ENCODE measurements around the gene POLR1H. TPM values are rescaled to one million over a fixed set of nuclear protein-coding genes. Genes with fewer than 3 reads are reported as not detected.

POLR1H gene
- total RNA-seq, 4 donors from 2014 or later, result 22.8 to 33.8 (median 27.5) TPM

- TF ChIP-seq, protein P1, sequence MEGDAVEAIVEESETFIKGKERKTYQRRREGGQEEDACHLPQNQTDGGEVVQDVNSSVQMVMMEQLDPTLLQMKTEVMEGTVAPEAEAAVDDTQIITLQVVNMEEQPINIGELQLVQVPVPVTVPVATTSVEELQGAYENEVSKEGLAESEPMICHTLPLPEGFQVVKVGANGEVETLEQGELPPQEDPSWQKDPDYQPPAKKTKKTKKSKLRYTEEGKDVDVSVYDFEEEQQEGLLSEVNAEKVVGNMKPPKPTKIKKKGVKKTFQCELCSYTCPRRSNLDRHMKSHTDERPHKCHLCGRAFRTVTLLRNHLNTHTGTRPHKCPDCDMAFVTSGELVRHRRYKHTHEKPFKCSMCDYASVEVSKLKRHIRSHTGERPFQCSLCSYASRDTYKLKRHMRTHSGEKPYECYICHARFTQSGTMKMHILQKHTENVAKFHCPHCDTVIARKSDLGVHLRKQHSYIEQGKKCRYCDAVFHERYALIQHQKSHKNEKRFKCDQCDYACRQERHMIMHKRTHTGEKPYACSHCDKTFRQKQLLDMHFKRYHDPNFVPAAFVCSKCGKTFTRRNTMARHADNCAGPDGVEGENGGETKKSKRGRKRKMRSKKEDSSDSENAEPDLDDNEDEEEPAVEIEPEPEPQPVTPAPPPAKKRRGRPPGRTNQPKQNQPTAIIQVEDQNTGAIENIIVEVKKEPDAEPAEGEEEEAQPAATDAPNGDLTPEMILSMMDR (IDR thresholded peaks at IDR 0.05), result no peak
- no peak for TF ChIP-seq POLR2A (IDR thresholded peaks at IDR 0.05)
- no peak for DNase-seq
- no peaks in the 10 kb centered on the region for H3K9me3 ChIP-seq
- no peaks in the 10 kb centered on the region for H3K27me3 ChIP-seq
- H3K4me3 ChIP-seq, result peak overlapping the region in 2 of 4 donors; percentile 79 to 90
- peak overlapping the region in 3 of 4 donors; percentile 90 to 94 (median 91) for H3K27ac ChIP-seq
- H3K36me3 ChIP-seq, result peaks cover 0 to 11% (median 0%) of the 10 kb centered on the region in 3 donors
- H3K4me1 ChIP-seq, result peaks cover 0 to 22% (median 7%) of the 10 kb centered on the region in 4 donors
Observed at GRCh38 chr6:30062471-30063178, 1.6 kb downstream of the POLR1H start.

DNA sequence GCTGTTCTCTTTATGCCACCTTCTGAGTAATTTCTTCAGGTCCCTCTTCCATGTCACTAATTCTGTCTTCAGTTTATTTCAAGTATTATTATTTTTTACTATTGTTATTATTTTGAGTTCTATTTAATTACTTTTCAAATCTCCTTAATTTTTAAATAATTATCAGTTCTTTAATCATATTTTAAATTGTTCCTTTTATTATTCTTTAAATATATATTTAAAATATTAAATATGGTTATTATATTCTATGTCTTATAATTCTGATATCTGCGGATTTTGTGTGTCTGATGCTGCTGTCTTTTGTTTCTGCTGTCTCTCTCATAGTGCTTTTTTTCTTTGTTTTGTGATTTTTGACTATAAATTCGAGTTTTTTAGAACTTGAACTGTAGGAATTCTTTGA lies 2.2 kb downstream of the POLR1H start:
- no peaks in the 10 kb centered on the region for H3K9me3 ChIP-seq
- peaks cover 0 to 29% (median 11%) of the 10 kb centered on the region in 4 donors for H3K4me1 ChIP-seq
- no peak for TF ChIP-seq POLR2A (IDR thresholded peaks at IDR 0.05)
- TF ChIP-seq, protein P1 (IDR thresholded peaks at IDR 0.05), result no peak
- no peaks in the 10 kb centered on the region for H3K27me3 ChIP-seq
- no peak overlapping the region for H3K4me3 ChIP-seq
- peaks cover 0 to 7% (median 0%) of the 10 kb centered on the region in 3 donors for H3K36me3 ChIP-seq
- DNase-seq, result no peak
- H3K27ac ChIP-seq, result no peak overlapping the region

- H3K36me3 ChIP-seq, result peaks cover 0 to 21% (median 0%) of the 10 kb centered on the region in 3 donors
- DNase-seq, result no peak
- H3K27me3 ChIP-seq, result peaks cover 0 to 1% of the 10 kb centered on the region in 2 donors
- peak overlapping the region; percentile 71 to 82 (median 76) for H3K4me3 ChIP-seq
- peaks cover 0 to 24% (median 7%) of the 10 kb centered on the region in 4 donors for H3K4me1 ChIP-seq
- peak overlapping the region; percentile 89 to 97 (median 92) for H3K27ac ChIP-seq
- no peaks in the 10 kb centered on the region for H3K9me3 ChIP-seq
- TF ChIP-seq POLR2A (IDR thresholded peaks at IDR 0.05), result no peak
- TF ChIP-seq, protein P1 (IDR thresholded peaks at IDR 0.05), result peak in 1 of 6 experiments; percentile 4
Observed at GRCh38 chr6:30066082-30066481, 5.0 kb downstream of the POLR1H start.

GRCh38 chr6:30066577-30067459 lies 5.8 kb downstream of the POLR1H start, which contains the start of gene PPP1R11:
Gene PPP1R11, plus strand, starts transcription at chr6:30067198. Its CDS starts 213 bp downstream, at chr6:30067411.
- Histone ChIP-seq H3K27me3 (peaks cover 0 to 4% of the 10 kb centered on the region in 2 donors), H3K4me1 (peaks cover 0 to 30% (median 7%) of the 10 kb centered on the region in 4 donors), H3K9me3 (no peaks in the 10 kb centered on the region), H3K27ac (peak within 1 kb of the TSS; percentile 89 to 97 (median 92)), H3K4me3 (peak within 1 kb of the TSS; percentile 71 to 82 (median 76)), H3K36me3 (peaks cover 0 to 21% (median 0%) of the 10 kb centered on the region in 3 donors)
- TF ChIP-seq, protein P1 (IDR thresholded peaks at IDR 0.05), result no peak
- TF ChIP-seq POLR2A (IDR thresholded peaks at IDR 0.05), result peak; percentile 90
- DNase-seq, result peak; percentile 98 to 99 (median 99)

DNA sequence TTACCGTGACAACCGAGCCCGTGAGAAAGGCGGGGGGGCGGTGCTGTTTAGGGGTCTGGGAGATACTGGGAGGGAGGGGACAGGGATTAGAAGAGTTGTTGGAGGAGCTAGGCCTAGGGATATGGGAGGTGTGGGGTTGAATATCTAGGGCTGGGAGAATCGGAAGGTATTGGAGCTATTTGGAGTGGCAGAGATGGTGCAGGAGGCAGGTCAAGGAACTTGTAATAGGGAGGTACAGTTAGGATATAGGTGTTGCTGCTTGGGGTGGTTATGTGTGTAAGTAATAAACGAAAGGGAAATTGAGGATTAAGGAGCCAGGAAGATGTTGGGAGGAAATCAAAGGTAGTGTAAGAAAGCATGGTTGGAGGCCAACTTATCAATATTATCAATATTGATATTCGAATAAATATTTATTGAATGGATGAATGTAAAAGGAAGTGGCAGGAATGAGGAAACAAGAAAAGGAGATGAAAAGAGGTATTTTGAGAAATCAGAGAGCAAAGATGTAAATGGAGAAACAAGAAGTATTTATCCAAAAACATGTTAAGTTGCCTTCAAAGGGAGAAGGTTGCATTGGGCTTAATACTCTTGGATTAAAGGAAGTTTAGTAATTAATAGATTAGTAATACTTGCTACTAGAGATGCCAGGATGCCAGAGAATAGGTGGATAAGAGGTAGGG lies 6.5 kb downstream of the POLR1H start:
- Histone ChIP-seq H3K27ac (peak overlapping the region; percentile 89 to 97 (median 92)), H3K9me3 (no peaks in the 10 kb centered on the region), H3K27me3 (peaks cover 0 to 4% of the 10 kb centered on the region in 2 donors), H3K4me1 (peaks cover 0 to 30% (median 7%) of the 10 kb centered on the region in 4 donors), H3K36me3 (peaks cover 0 to 21% (median 0%) of the 10 kb centered on the region in 3 donors), H3K4me3 (peak overlapping the region; percentile 71 to 82 (median 76))
- no peak for DNase-seq
- TF ChIP-seq, protein P1 (IDR thresholded peaks at IDR 0.05), result no peak
- no peak for TF ChIP-seq POLR2A (IDR thresholded peaks at IDR 0.05)

All from Peyer's patch (tissue), 4 donors.